HUES6 (cell line): ENCODE results near the gene SPDYE11.
"Not testable (repeated sequence)": the region's sequence is repeated elsewhere in the genome, so short reads cannot be mapped to it uniquely, and the experiment has no call there.

Source experiments
- H3K27ac ChIP-seq: 2 replicates; pipeline ENCODE4 v1.7.0; 2013; ENCODE audit warnings: low read depth, mild to moderate bottlenecking, low read length, inconsistent platforms
- H3K27me3 ChIP-seq: 2 replicates; pipeline ENCODE4 v1.6.1; 2013; ENCODE audit warnings: low read length; ENCODE audit not compliant: control insufficient read depth, insufficient read depth
- H3K36me3 ChIP-seq: 2 replicates; pipeline ENCODE4 v1.6.1; 2013; ENCODE audit warnings: low read length; ENCODE audit not compliant: control insufficient read depth, insufficient read depth
- H3K4me1 ChIP-seq: 2 replicates; pipeline ENCODE4 v1.6.1; 2013; ENCODE audit warnings: low read length; ENCODE audit not compliant: control insufficient read depth, insufficient read depth
- H3K4me3 ChIP-seq: 2 replicates; pipeline ENCODE4 v1.5.1; 2013; ENCODE audit warnings: low read depth, low read length
- H3K9ac ChIP-seq: one replicate; pipeline ENCODE4 v1.6.1; 2013; ENCODE audit warnings: mild to moderate bottlenecking, low read length
- H3K9me3 ChIP-seq: 2 replicates; pipeline ENCODE4 v1.6.1; 2013; ENCODE audit warnings: low read depth, low read length; ENCODE audit not compliant: control insufficient read depth, insufficient read depth

The SPDYE11 gene, protein sequence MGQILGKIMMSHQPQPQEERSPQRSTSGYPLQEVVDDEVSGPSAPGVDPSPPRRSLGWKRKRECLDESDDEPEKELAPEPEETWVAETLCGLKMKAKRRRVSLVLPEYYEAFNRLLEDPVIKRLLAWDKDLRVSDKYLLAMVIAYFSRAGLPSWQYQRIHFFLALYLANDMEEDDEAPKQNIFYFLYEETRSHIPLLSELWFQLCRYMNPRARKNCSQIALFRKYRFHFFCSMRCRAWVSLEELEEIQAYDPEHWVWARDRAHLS

DNA sequence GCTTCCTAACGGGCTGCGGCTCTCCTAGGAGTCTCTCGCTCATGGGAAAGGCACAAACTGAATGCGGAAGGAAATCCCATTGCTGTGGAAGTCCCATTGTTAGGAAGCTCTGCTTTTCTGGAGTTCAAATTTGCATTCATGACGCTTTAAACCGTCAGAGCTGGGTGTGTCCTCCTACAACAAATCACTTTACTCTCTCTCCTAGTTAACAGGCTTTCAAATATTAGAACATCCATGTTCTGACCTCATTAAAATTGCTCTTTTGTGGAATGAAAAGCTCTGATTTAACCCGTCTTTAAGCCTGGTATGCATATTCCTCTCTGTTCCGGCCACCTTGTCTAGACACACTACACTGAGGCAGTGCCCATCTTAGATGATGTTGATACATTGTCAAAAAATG lies at the start of gene SPDYE11:
Gene SPDYE11 (minus strand): TSS at position 101 of the 400 bp plus-strand sequence. CDS start 1,800 bp downstream, outside the sequence.
- not testable (repeated sequence) for H3K27me3 ChIP-seq, H3K9ac ChIP-seq, H3K36me3 ChIP-seq, H3K27ac ChIP-seq, H3K4me1 ChIP-seq, H3K4me3 ChIP-seq, H3K9me3 ChIP-seq

DNA sequence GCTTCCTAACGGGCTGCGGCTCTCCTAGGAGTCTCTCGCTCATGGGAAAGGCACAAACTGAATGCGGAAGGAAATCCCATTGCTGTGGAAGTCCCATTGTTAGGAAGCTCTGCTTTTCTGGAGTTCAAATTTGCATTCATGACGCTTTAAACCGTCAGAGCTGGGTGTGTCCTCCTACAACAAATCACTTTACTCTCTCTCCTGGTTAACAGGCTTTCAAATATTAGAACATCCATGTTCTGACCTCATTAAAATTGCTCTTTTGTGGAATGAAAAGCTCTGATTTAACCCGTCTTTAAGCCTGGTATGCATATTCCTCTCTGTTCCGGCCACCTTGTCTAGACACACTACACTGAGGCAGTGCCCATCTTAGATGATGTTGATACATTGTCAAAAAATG lies 28.2 kb upstream of the SPDYE11 start, which contains the start of gene SPDYE9:
Gene SPDYE9 (minus strand): TSS at position 101 of the 400 bp plus-strand sequence. CDS start 1,800 bp downstream, outside the sequence.
- H3K9ac ChIP-seq, H3K4me3 ChIP-seq: not testable (repeated sequence)

DNA sequence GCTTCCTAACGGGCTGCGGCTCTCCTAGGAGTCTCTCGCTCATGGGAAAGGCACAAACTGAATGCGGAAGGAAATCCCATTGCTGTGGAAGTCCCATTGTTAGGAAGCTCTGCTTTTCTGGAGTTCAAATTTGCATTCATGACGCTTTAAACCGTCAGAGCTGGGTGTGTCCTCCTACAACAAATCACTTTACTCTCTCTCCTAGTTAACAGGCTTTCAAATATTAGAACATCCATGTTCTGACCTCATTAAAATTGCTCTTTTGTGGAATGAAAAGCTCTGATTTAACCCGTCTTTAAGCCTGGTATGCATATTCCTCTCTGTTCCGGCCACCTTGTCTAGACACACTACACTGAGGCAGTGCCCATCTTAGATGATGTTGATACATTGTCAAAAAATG lies 28.0 kb downstream of the SPDYE11 start, which contains the start of gene SPDYE8:
Gene SPDYE8 (minus strand): TSS at position 101 of the 400 bp plus-strand sequence. CDS start 1,800 bp downstream, outside the sequence.
- not testable (repeated sequence) for H3K4me1 ChIP-seq, H3K27ac ChIP-seq, H3K9me3 ChIP-seq, H3K36me3 ChIP-seq, H3K9ac ChIP-seq, H3K27me3 ChIP-seq, H3K4me3 ChIP-seq

More for the DNA sequence above, 28.2 kb upstream of the SPDYE11 start, which contains the start of gene SPDYE9:
- not testable (repeated sequence) for H3K4me1 ChIP-seq, H3K27ac ChIP-seq, H3K27me3 ChIP-seq, H3K36me3 ChIP-seq, H3K9me3 ChIP-seq

DNA sequence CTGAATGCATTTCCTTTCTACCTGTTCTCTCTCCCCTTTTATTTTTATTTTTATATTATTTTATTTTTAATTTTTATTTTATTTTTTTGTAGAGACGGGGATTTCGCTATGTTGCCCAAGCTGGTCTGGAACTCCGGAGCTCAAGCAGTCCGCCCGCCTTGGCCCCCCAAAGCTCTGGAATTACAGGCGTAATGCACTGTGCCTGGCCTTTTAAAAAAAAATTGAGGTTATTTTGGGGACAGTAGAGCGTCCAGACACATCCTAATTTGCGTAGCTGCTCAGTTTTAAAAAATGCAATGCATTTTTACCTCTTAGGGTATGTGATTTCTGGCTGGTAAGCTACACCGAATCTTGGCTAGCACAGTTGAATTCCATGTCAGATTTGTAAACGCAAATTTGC lies 51.2 kb downstream of the SPDYE11 start:
- not testable (repeated sequence) for H3K36me3 ChIP-seq, H3K27ac ChIP-seq, H3K9ac ChIP-seq, H3K27me3 ChIP-seq, H3K4me1 ChIP-seq, H3K9me3 ChIP-seq
- H3K4me3 ChIP-seq: peak overlapping the region; percentile 55

DNA sequence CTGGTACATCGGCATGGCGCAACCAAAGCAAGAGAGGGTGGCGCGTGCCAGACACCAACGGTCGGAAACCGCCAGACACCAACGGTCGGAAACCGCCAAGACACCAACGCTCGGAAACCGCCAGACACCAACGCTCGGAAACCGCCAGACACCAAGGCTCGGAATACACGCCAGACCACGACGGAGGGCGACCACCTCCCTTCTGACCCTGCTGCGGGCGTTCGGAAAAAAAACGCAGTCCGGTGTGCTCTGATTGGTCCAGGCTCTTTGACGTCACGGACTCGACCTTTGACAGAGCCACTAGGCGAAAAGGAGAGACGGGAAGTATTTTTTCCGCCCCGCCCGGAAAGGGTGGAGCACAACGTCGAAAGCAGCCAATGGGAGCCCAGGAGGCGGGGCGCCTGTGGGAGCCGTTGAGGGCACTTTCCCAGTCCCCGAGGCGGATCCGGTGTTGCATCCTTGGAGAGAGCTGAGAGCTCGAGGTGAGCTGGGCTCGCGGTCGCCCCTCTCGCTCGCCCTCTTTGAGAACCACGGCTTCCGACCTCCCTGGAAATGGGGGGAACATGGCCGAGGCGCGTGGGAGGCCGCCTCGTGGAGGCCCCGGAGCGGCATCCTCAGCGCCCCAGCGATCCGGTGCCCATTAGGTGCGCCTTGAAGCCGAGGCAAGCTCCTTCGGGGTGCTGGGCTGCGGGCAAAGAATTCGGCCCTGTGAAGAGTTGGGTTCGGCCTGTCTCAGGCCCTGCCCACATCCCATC lies 51.8 kb downstream of the SPDYE11 start:
- not testable (repeated sequence) for H3K36me3 ChIP-seq, H3K27me3 ChIP-seq, H3K4me1 ChIP-seq, H3K27ac ChIP-seq, H3K9me3 ChIP-seq
- Histone ChIP-seq H3K4me3 (peak overlapping the region; percentile 79), H3K9ac (peak overlapping the region; percentile 89)

DNA sequence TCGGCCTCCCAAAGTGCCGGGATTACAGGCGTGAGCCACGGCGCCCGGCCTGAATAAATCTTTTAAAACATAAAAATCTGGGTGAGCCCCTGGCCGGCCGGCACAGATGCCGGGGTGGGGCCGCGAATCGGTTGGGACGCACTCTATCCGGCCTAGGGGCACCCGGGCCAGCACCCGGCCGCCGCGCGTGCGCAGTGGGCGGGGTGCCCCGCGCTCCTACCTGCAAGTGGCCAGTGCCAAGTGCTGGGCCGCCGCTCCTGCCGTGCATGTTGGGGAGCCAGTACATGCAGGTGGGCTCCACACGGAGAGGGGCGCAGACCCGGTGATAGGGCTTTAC lies 52.4 kb downstream of the SPDYE11 start:
- Histone ChIP-seq H3K4me3 (peak overlapping the region; percentile 79), H3K9ac (peak overlapping the region; percentile 89)
- H3K27me3 ChIP-seq, H3K36me3 ChIP-seq, H3K27ac ChIP-seq, H3K4me1 ChIP-seq, H3K9me3 ChIP-seq: not testable (repeated sequence)

DNA sequence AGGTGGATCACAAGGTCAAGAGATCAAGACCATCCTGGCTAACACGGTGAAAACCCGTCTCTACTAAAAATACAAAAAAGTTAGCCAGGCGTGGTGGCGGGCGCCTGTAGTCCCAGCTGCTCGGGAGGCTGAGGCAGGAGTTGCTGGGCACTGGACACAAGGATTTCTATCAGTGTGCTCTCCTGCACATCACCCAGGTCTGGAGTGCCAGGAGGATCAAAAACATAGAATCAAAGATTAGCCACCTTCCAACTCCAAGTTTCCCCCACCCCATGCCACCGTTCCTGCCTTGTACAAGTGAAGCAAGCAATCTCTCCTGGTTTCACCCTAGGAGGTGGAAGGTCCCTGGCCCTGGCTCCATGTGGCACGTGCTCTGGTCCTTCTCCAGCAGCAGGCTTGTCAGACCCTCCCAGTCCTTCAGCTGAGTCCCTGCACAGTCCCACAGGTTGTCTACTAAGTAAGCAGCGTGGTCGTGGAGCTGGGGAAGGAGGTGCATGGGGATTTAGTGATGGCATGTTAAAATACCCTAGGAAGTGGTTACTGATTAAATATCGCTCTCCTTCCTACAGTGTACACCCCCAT lies 59.7 kb downstream of the SPDYE11 start:
- H3K4me1 ChIP-seq, H3K36me3 ChIP-seq, H3K9ac ChIP-seq, H3K4me3 ChIP-seq, H3K27ac ChIP-seq, H3K9me3 ChIP-seq, H3K27me3 ChIP-seq: not testable (repeated sequence)
